ENCODE data around the gene CERS1. TPM values are rescaled to one million over a fixed set of nuclear protein-coding genes. Genes with fewer than 3 reads are reported as not detected.

CERS1 gene
- total RNA-seq, 1 donor = 0.36 TPM

GRCh38 chr19:18865973-18866799 lies 29.8 kb downstream of the CERS1 start:
- peak; percentile 92 for TF ChIP-seq CTCF (IDR thresholded peaks at IDR 0.05; ENCODE audit: extremely low read depth, low read depth, low read length)
- Histone ChIP-seq H3K4me3 (ENCODE audit: insufficient read depth, low read length) (no peak overlapping the region), H4K20me1 (ENCODE audit: insufficient read depth, low read length) (peaks cover 37% of the 10 kb centered on the region), H3K9me3 (ENCODE audit: low read depth, low read length) (no peaks in the 10 kb centered on the region), H2AFZ (ENCODE audit: low read length) (no peak overlapping the region), H3K27me3 (ENCODE audit: insufficient read depth, low read length) (no peaks in the 10 kb centered on the region), H3K4me1 (ENCODE audit: insufficient read depth, low read length) (no peaks in the 10 kb centered on the region), H3K79me2 (ENCODE audit: insufficient read depth, low read length) (peaks cover 3% of the 10 kb centered on the region), H3K36me3 (ENCODE audit: insufficient read depth, low read length) (peaks cover 65% of the 10 kb centered on the region), H3K27ac (ENCODE audit: low read depth, low read length) (no peak overlapping the region), H3K4me2 (ENCODE audit: insufficient read depth, low read length) (no peak overlapping the region)
- peak; percentile 100 for DNase-seq (ENCODE audit: insufficient read length, low spot score, missing footprints)

GRCh38 chr19:18865106-18865972 lies 30.6 kb downstream of the CERS1 start:
- DNase-seq (ENCODE audit: insufficient read length, low spot score, missing footprints) = no peak
- H3K36me3 ChIP-seq (ENCODE audit: insufficient read depth, low read length) = peaks cover 73% of the 10 kb centered on the region
- TF ChIP-seq CTCF (IDR thresholded peaks at IDR 0.05; ENCODE audit: extremely low read depth, low read depth, low read length) = no peak
- peaks cover 10% of the 10 kb centered on the region for H3K79me2 ChIP-seq (ENCODE audit: insufficient read depth, low read length)
- H3K27ac ChIP-seq (ENCODE audit: low read depth, low read length) = no peak overlapping the region
- no peaks in the 10 kb centered on the region for H3K9me3 ChIP-seq (ENCODE audit: low read depth, low read length)
- no peak overlapping the region for H2AFZ ChIP-seq (ENCODE audit: low read length)
- no peak overlapping the region for H3K4me2 ChIP-seq (ENCODE audit: insufficient read depth, low read length)
- H3K4me1 ChIP-seq (ENCODE audit: insufficient read depth, low read length) = no peaks in the 10 kb centered on the region
- no peaks in the 10 kb centered on the region for H3K27me3 ChIP-seq (ENCODE audit: insufficient read depth, low read length)
- no peak overlapping the region for H3K4me3 ChIP-seq (ENCODE audit: insufficient read depth, low read length)
- peaks cover 32% of the 10 kb centered on the region for H4K20me1 ChIP-seq (ENCODE audit: insufficient read depth, low read length)

DNA sequence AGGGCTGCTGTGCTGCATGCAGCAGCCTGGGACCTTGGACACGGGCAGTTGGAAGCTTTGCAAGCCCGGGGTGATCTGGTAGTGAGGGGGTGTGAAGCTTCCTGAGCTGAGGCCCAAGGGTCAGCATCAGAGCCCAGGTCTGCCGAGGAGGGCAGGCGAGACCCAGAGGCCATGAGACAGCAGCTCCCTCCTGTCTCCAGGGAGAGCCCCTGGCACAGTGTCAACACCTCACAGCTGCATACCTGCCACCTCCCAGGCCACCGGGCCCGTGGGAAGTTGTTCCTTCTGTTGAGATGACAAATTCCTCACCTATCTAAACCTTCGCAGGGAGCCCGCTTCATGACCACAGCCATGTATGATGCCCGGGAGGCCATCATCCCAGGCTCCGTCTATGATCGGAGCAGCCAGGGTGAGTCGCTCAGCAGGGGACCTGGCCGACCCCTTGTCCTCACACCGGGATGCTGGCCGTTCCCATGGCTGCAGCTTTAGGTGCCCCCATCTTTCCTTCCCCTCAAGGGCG lies 32.1 kb downstream of the CERS1 start:
- no peaks in the 10 kb centered on the region for H3K27me3 ChIP-seq (ENCODE audit: insufficient read depth, low read length)
- no peaks in the 10 kb centered on the region for H3K9me3 ChIP-seq (ENCODE audit: low read depth, low read length)
- no peaks in the 10 kb centered on the region for H3K4me1 ChIP-seq (ENCODE audit: insufficient read depth, low read length)
- no peak overlapping the region for H3K4me3 ChIP-seq (ENCODE audit: insufficient read depth, low read length)
- TF ChIP-seq CTCF (IDR thresholded peaks at IDR 0.05; ENCODE audit: extremely low read depth, low read depth, low read length) = no peak
- H3K4me2 ChIP-seq (ENCODE audit: insufficient read depth, low read length) = no peak overlapping the region
- H3K27ac ChIP-seq (ENCODE audit: low read depth, low read length) = no peak overlapping the region
- no peak overlapping the region for H2AFZ ChIP-seq (ENCODE audit: low read length)
- H4K20me1 ChIP-seq (ENCODE audit: insufficient read depth, low read length) = peaks cover 43% of the 10 kb centered on the region
- peaks cover 88% of the 10 kb centered on the region for H3K36me3 ChIP-seq (ENCODE audit: insufficient read depth, low read length)
- no peak for DNase-seq (ENCODE audit: insufficient read length, low spot score, missing footprints)
- peaks cover 17% of the 10 kb centered on the region for H3K79me2 ChIP-seq (ENCODE audit: insufficient read depth, low read length)

Data from osteoblast (primary cell).